Osteoblast (primary cell): ENCODE data around the gene ZNF674. TPM values are rescaled to one million over a fixed set of nuclear protein-coding genes. Genes with fewer than 3 reads are reported as not detected.

Experiments
- DNase-seq: peaks from one replicate; pipeline ENCODE4 v3.0.0; 2011; ENCODE audit warnings: low spot score, mixed read lengths; ENCODE audit not compliant: insufficient read length; ENCODE audit errors: missing footprints
- H2AFZ ChIP-seq: 2 replicates; pipeline ENCODE4 v1.6.0; 2011; ENCODE audit warnings: mild to moderate bottlenecking, low read length
- H3K27ac ChIP-seq: 2 replicates; pipeline ENCODE4 v1.5.1; 2011; ENCODE audit warnings: mild to moderate bottlenecking, low read depth, low read length, moderate library complexity
- H3K27me3 ChIP-seq: 2 replicates; pipeline ENCODE4 v1.6.0; 2012; ENCODE audit warnings: mild to moderate bottlenecking, control low read depth, inconsistent platforms, low read length, moderate library complexity; ENCODE audit not compliant: insufficient read depth
- H3K36me3 ChIP-seq: 2 replicates; pipeline ENCODE4 v1.5.1; 2011; ENCODE audit warnings: mild to moderate bottlenecking, low read length, control low read depth, moderate library complexity; ENCODE audit not compliant: insufficient read depth
- H3K4me1 ChIP-seq: 2 replicates; pipeline ENCODE4 v1.5.1; 2011; ENCODE audit warnings: mild to moderate bottlenecking, low read length, control low read depth, moderate library complexity; ENCODE audit not compliant: insufficient read depth
- H3K4me2 ChIP-seq: 2 replicates; pipeline ENCODE4 v1.6.0; 2011; ENCODE audit warnings: mild to moderate bottlenecking, low read length; ENCODE audit not compliant: insufficient read depth
- H3K4me3 ChIP-seq: fragments of 200-600 bp; sonication (generic); 3 replicates; pipeline ENCODE4 v1.5.1; 2012; ENCODE audit warnings: mild to moderate bottlenecking, low read length, inconsistent platforms; ENCODE audit not compliant: insufficient read depth
- H3K79me2 ChIP-seq: 2 replicates; pipeline ENCODE4 v1.6.0; 2012; ENCODE audit warnings: mild to moderate bottlenecking, low read length, control low read depth, inconsistent platforms; ENCODE audit not compliant: insufficient read depth
- H3K9me3 ChIP-seq: 2 replicates; pipeline ENCODE4 v1.5.1; 2011; ENCODE audit warnings: low read depth, low read length, control low read depth
- H4K20me1 ChIP-seq: 2 replicates; pipeline ENCODE4 v1.6.0; 2012; ENCODE audit warnings: mild to moderate bottlenecking, low read length, control low read depth; ENCODE audit not compliant: insufficient read depth
- CTCF ChIP-seq: IDR thresholded peaks from 2 replicates; pipeline ENCODE4 v1.5.1; 2011; ENCODE audit warnings: mild to moderate bottlenecking, low read depth, low read length, moderate library complexity; ENCODE audit errors: extremely low read depth
- total RNA-seq: library from RNA; depleted of rRNA; stranded (reverse); fragments of >200 nt; gene quantifications from 2 replicates; pipeline ENCODE4 v1.2.3, GENCODE V29; 2012

The ZNF674 gene
- total RNA-seq, 1 donor: 4.7 TPM

DNA sequence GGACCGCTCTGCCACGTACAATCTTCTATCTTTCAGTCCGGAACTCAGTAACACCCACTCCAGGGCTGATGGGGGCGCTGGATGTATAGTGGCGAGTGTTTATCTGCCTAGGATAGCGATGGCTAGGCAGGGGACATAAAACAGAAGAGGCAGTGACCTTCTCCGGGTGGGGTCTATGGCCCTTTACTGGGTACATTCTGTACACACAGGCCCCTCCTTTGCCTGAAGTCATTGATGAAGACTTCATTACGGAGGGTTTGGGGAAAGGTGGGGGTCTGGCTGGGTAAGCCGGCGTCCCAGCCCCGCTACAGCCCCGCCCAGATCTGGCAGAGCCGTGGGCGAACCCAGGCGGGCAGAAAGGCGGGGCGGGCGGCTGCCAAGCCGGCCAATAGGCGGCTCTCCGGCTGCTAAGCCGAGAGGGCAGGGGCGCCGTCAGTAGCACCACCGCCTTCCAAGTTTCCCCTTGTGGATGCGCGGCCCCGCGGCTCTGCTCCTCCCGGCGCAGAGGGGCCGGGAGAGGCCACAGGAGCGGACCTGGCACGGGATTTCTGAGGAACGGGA lies 28.2 kb upstream of the ZNF674 start, which contains the start of gene CHST7:
TSS of gene CHST7 (plus strand) at position 435 of the 561 bp plus-strand sequence. CDS start 167 bp downstream, outside the sequence.
- no peaks in the 10 kb centered on the region for H3K36me3 ChIP-seq
- H3K4me3 ChIP-seq: peak within 1 kb of the TSS; percentile 73
- H2AFZ ChIP-seq: peak within 1 kb of the TSS; percentile 79
- no peaks in the 10 kb centered on the region for H3K27me3 ChIP-seq
- no peaks in the 10 kb centered on the region for H3K9me3 ChIP-seq
- peak; percentile 47 for TF ChIP-seq CTCF
- peaks cover 4% of the 10 kb centered on the region for H3K79me2 ChIP-seq
- H3K4me1 ChIP-seq: peaks cover 17% of the 10 kb centered on the region
- no peak within 1 kb of the TSS for H3K27ac ChIP-seq
- DNase-seq: peak; percentile 89
- peak within 1 kb of the TSS; percentile 57 for H3K4me2 ChIP-seq
- H4K20me1 ChIP-seq: no peaks in the 10 kb centered on the region

DNA sequence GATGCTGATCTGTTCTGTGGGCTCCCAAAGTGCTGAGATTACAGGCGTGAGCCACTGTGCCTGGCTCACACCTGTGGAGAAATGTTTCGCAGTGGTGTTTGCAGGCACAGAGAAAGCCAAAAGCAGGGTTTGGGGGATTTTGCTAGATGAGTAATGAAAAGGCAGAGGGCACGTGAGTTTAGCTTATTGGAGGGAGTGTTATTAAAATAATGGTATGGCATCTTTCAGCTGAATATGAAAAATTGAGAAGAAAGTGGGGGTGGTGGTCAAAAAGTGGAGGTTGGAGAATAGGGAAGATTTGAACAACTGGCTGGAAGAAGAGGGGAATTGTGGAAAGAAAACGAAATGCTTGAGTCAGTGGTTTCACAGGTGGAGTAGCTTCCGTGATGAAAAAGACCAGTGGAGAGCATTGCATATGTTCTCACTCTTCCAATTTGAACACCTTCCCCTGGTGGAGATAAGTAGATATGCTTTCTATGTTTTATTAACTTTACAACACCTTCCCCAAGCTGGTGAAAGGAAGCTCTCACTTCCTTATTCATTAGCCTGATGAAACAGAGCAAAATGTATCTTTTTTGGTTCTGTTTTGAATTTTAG lies 27.2 kb upstream of the ZNF674 start:
- no peak overlapping the region for H2AFZ ChIP-seq

DNA sequence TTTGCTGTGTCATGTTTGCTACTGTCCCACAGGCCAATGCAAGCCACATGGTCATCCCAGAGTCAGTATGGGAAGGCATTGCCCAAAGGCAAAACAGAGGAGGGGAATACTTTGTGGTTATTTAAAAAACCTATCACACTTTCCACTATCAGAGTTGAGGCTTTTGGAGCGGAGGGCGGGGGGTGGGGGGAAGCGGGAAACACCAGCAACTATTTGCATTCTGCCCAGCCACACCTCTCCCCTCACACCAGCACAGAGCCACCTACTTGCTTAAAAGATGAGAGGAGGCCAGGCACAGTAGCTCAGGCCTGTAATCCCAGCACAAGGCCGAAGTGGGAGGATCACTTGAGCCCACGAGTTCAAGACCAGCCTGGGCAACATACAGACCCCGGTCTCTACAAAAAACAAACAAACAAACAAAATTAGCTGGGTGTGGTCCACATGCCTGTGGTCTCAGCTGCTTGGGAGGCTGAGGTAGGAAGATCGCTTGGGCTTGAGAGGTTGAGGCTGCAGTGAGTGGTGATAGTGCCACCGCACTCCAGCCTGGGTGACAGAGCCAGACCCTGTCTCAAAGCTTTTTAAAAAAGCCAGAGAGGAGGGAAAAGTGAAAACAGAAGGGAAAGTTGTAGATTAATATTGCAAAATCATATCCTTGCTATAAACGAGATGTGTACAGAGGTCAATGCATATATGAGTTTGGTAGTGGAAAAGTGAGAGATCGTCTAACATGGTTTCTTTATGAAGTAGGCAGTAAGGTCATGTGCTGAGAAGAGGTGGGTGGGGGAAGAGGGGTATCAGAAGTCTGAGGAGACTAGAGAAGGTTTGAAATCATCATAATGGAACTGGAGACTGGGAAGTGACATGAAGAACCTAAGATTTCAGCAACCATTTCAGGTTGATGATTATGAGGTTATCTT lies 26.5 kb upstream of the ZNF674 start:
- no peak overlapping the region for H3K4me2 ChIP-seq
- no peak overlapping the region for H2AFZ ChIP-seq
- no peak overlapping the region for H3K27ac ChIP-seq
- H3K36me3 ChIP-seq: no peaks in the 10 kb centered on the region
- no peaks in the 10 kb centered on the region for H4K20me1 ChIP-seq
- no peak overlapping the region for H3K4me3 ChIP-seq
- no peaks in the 10 kb centered on the region for H3K27me3 ChIP-seq
- peaks cover 6% of the 10 kb centered on the region for H3K4me1 ChIP-seq
- H3K79me2 ChIP-seq: peaks cover 2% of the 10 kb centered on the region
- peak; percentile 31 for DNase-seq
- H3K9me3 ChIP-seq: no peaks in the 10 kb centered on the region
- no peak for TF ChIP-seq CTCF

More for the DNA sequence above, 27.2 kb upstream of the ZNF674 start:
- Histone ChIP-seq H4K20me1 (no peaks in the 10 kb centered on the region), H3K4me3 (no peak overlapping the region), H3K9me3 (no peaks in the 10 kb centered on the region), H3K36me3 (no peaks in the 10 kb centered on the region), H3K27ac (no peak overlapping the region), H3K4me2 (no peak overlapping the region), H3K79me2 (peaks cover 2% of the 10 kb centered on the region), H3K4me1 (peaks cover 12% of the 10 kb centered on the region), H3K27me3 (no peaks in the 10 kb centered on the region)
- TF ChIP-seq CTCF: no peak
- no peak for DNase-seq

GRCh38 chrX:46569621-46570020 lies 24.4 kb upstream of the ZNF674 start:
- peak; percentile 9 for DNase-seq
- Histone ChIP-seq H3K4me2 (no peak overlapping the region), H2AFZ (no peak overlapping the region), H4K20me1 (no peaks in the 10 kb centered on the region), H3K27ac (no peak overlapping the region), H3K36me3 (no peaks in the 10 kb centered on the region), H3K4me3 (no peak overlapping the region), H3K4me1 (no peaks in the 10 kb centered on the region), H3K9me3 (no peaks in the 10 kb centered on the region), H3K79me2 (peaks cover 2% of the 10 kb centered on the region), H3K27me3 (no peaks in the 10 kb centered on the region)
- no peak for TF ChIP-seq CTCF
